GM18508 (cell line): Measurements from ENCODE around the gene PODN.

ENCODE experiments used
- ATAC-seq: cut with Tn5 transposase; IDR thresholded peaks from one replicate; pipeline ENCODE4 v1.9.1; 2021; ENCODE audit warnings: moderate number of reproducible peaks; ENCODE audit not compliant: insufficient read depth, unreplicated experiment

PODN gene

DNA sequence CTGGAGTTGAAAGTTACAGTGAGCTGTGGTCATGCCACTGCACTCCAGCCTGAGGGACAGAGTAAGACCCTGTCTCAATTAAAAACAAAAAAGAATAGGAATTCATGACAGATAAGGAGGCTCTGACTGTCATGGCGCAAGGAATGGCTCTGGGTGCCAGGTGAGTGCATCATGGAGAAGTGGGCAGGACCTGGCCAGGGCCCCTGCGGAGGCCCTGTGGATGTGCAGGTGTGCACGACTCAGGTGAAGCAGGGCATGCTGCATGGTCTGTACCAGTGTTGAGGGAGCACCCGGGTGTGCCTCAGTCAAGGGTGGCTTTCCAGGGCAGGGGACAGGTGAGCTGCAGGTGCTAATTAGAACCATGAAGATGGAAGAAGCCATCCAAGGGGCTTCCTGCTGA, 66.4 kb downstream of the PODN start:
- ATAC-seq, result no peak

GRCh38 chr1:53129891-53130597, 68.0 kb downstream of the PODN start:
- no peak for ATAC-seq

DNA sequence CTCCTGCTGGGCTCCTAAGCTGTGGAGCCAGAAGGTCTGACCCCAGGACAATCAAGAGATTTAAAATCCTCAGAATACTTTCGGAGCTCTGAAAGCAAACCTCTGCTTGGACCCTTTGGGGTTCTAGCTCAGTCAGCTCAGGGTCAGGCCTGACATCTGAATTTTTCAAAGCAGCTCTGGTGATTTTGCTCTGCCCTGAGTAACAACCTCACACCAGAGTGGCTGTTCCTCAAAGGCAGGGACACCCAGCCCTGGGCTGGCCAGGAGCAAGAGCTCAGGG, 68.5 kb downstream of the PODN start:
- ATAC-seq, result no peak

DNA sequence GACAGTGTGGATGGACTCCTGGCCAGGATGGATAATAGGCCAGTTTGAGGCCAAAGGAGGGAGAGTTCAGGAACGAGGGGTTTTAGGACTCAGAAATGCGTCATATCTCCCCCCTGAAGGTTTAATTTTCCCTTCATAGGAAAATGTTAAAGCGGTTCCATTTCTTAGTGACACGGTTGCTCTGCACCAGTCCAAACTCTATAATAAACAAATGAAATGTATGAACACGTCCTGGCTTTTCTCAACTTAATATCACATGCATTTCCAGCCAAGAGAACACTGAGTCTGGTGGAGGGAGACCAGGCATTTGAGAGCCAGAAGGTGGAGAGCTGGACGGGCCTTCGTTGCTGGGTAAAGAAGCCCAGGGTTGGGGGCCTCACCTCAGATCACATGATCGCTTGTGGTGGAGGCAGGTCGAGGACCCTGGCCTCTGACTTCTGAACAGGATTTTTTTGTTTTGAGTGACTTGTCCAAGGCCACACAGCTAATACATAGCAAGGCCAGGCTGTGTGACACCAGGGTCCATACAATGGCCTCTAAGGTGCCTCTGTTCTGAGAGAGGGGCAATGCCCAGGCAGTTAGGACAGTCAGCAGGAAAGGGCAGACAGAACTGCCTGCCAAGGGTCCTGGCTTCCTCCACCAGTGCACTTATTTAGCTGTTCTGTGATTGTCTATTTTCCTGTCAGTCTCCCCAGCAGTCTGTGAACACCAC, 69.0 kb downstream of the PODN start:
- no peak for ATAC-seq

GRCh38 chr1:53131590-53131938, 69.6 kb downstream of the PODN start:
- ATAC-seq, result no peak

- ATAC-seq, result no peak
Measured at GRCh38 chr1:53132176-53132575, 70.2 kb downstream of the PODN start.

GRCh38 chr1:53133261-53134041, 71.4 kb downstream of the PODN start:
- no peak for ATAC-seq

DNA sequence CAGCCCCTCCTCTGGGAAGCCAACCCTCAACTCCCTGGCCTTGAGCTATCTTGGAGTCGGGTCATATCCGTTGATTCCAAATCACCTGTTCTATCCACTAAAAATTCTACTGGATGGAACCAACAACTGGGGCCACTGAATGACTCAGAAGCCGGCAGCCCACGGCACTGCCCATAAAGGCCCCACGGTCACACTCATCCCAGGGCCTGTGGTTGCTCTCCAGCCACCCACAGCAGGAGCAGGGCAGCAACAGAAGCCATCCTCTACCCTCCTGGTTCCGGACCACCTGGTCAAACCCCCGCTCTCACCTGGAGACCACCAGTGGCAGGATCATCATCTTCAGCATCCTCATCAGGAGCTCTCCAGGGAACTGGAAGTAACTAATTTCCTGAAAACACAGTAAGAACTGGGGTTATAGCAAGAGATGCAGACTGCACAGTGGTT, 72.1 kb downstream of the PODN start:
- ATAC-seq, result no peak
